Measurements from ENCODE around the gene ASPSCR1. TPM values are rescaled to one million over a fixed set of nuclear protein-coding genes. Genes with fewer than 3 reads are reported as not detected.

ASPSCR1 gene
- total and polyA plus RNA-seq, 8 donors, result 35.1 to 64.3 (median 44.4) TPM

DNA sequence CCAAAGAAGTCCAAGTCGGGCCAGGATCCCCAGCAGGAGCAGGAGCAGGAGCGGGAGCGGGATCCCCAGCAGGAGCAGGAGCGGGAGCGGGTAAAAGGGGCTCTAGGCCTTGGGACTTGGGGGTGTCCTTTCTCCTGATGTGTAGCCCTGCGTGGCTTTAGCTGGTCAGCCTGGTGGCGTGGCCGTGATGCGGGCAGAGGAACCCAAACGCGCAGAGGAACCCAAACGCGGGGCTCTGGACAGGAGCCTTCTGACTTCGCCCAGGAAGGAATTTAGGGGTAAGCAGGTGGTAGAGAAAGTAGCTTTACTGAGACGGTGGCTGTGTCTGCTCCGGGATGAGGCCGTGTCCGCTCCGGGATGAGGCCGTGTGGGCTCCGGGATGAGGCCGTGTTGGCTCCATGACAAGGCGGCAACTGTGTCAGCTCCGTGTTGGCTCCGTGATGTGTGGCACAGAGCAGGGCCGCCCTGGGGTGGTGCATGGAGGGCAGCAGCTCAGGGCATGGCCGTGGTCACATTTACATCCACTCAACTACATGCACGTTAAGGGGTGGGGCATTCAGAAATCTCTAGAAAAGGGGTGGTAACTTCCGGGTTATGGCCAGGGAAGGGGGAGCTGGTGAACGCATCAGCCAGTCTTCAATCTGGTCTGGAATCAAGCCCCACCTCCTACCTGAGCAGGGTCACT is 19.5 kb downstream of the ASPSCR1 start:
- Histone ChIP-seq H3K9me3 (no peaks in the 10 kb centered on the region), H3K36me3 (peaks cover 0 to 33% of the 10 kb centered on the region in 2 donors), H3K4me3 (no peak overlapping the region), H3K27ac (no peak overlapping the region), H3K4me1 (peaks cover 10 to 18% of the 10 kb centered on the region in 2 donors), H3K27me3 (no peaks in the 10 kb centered on the region)
- no peak for DNase-seq
- TF ChIP-seq, protein P1, sequence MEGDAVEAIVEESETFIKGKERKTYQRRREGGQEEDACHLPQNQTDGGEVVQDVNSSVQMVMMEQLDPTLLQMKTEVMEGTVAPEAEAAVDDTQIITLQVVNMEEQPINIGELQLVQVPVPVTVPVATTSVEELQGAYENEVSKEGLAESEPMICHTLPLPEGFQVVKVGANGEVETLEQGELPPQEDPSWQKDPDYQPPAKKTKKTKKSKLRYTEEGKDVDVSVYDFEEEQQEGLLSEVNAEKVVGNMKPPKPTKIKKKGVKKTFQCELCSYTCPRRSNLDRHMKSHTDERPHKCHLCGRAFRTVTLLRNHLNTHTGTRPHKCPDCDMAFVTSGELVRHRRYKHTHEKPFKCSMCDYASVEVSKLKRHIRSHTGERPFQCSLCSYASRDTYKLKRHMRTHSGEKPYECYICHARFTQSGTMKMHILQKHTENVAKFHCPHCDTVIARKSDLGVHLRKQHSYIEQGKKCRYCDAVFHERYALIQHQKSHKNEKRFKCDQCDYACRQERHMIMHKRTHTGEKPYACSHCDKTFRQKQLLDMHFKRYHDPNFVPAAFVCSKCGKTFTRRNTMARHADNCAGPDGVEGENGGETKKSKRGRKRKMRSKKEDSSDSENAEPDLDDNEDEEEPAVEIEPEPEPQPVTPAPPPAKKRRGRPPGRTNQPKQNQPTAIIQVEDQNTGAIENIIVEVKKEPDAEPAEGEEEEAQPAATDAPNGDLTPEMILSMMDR (IDR thresholded peaks at IDR 0.05), result no peak
- ATAC-seq, result no peak
- intact Hi-C loops (cut with DNase I), result no loop called here

DNA sequence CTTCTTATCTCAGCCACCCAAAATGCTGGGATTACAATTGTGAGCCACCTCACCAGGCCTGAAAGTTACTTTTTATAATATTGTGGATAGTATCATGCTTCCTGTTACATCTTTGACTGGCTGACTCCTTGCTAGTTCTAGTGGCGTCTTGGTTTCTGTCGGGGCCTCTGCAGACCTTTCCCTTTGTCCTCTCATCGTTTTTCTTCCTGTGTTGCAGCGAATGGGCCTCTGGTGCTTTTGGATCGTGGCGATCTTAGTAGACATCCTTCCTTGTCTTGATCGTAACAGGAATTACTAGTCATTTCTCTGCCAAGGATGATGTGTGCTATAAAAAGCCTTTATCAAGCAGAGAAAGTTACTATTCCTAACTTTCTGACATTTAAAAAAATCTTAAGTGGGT is 20.8 kb downstream of the ASPSCR1 start:
- H3K4me1 ChIP-seq, result peaks cover 3 to 6% of the 10 kb centered on the region in 2 donors
- H3K36me3 ChIP-seq, result peaks cover 0 to 33% of the 10 kb centered on the region in 2 donors
- no peaks in the 10 kb centered on the region for H3K27me3 ChIP-seq
- TF ChIP-seq, protein P1 (IDR thresholded peaks at IDR 0.05), result no peak
- DNase-seq, result no peak
- intact Hi-C loops (cut with DNase I), result no loop called here
- no peak overlapping the region for H3K27ac ChIP-seq
- H3K9me3 ChIP-seq, result no peaks in the 10 kb centered on the region
- no peak for ATAC-seq
- no peak overlapping the region for H3K4me3 ChIP-seq

DNA sequence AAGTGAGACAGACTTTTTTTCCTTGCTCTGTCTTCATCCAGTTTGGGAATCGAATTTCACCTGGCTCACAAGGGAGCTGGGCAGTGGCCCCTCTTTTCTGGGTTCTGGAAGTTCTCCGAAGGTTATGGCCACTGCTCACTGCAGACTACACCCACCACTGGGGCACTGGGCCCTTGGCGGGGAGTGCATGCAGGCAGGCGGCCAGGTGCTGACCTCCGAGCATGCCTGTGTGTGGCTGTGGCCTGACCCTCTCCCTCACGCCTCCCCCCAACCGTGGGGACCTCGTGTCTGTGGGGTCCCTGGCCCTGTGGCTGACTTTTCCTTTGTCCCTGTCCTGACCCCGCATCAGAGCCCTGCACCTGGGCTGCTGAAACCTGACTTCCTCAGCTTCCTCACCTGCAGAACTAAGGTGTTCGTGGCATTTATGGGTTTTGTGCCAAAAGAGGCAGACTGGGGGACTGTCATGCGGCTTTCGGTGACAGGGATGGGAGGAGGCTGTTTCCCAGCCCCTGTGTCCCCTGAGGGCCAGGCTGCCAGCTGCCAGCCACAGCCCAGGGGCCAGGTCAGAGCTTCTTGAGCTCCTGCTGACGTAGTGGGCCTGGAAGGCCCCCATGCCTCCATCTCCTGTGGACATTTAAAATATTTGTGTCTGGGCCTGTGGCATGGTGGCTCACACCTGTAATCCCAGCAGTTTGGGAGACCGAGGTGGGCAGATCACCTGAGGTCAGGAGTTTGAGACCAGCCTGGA is 21.4 kb downstream of the ASPSCR1 start:
- no peak overlapping the region for H3K27ac ChIP-seq
- DNase-seq, result no peak

DNA sequence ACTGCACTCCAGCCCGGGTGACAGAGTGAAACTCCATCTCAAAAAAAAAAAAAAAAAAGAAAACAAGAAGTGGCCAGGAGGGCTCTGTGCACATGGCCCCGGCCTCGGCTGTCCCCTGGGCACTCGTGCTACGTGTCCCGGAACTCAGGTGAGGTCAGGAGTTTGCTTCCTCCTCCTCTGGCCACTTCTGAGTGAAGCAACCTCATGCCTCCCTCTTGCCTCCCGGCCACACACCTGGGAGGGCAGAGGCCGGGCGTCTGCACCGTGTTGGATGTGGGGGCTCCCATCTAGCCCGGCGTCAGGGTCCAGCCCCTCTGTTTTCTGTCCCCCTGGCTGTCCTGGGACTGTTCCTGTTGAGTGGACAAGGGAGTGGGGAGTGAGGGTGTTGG is 22.2 kb downstream of the ASPSCR1 start:
- no peaks in the 10 kb centered on the region for H3K4me1 ChIP-seq
- H3K36me3 ChIP-seq, result peaks cover 0 to 27% of the 10 kb centered on the region in 2 donors
- no peak overlapping the region for H3K27ac ChIP-seq
- peak; percentile 72 for ATAC-seq
- intact Hi-C loops (cut with DNase I), result no loop called here
- H3K9me3 ChIP-seq, result no peaks in the 10 kb centered on the region
- TF ChIP-seq, protein P1 (IDR thresholded peaks at IDR 0.05), result no peak
- DNase-seq, result no peak
- H3K27me3 ChIP-seq, result no peaks in the 10 kb centered on the region
- no peak overlapping the region for H3K4me3 ChIP-seq

More for the DNA sequence above, 21.4 kb downstream of the ASPSCR1 start:
- intact Hi-C loops (cut with DNase I), result no loop called here
- Histone ChIP-seq H3K4me3 (no peak overlapping the region), H3K36me3 (peaks cover 0 to 33% of the 10 kb centered on the region in 2 donors), H3K9me3 (no peaks in the 10 kb centered on the region), H3K4me1 (peaks cover 2 to 3% of the 10 kb centered on the region in 2 donors), H3K27me3 (no peaks in the 10 kb centered on the region)
- TF ChIP-seq, protein P1 (IDR thresholded peaks at IDR 0.05), result no peak
- ATAC-seq, result no peak
